GM12864 (cell line): Measurements from ENCODE around the gene DHRS12.

Experiments
- DNase-seq: peaks from one replicate; pipeline ENCODE4 v3.0.0-alpha.2; 2011; ENCODE audit warnings: low read depth
- H3K4me3 ChIP-seq: 2 replicates; pipeline ENCODE4 v1.5.1; 2011; ENCODE audit warnings: mild to moderate bottlenecking, low read depth, low read length, control low read depth
- CTCF ChIP-seq: IDR thresholded peaks from 2 replicates; pipeline ENCODE4 v1.5.1; 2011; ENCODE audit warnings: low read depth, mild to moderate bottlenecking, moderate library complexity, low read length, control low read depth, inconsistent platforms; ENCODE audit errors: missing control alignments

The DHRS12 gene

GRCh38 chr13:51723529-51723928, 80.4 kb downstream of the DHRS12 start:
- no peak overlapping the region for H3K4me3 ChIP-seq
- DNase-seq: no peak
- TF ChIP-seq CTCF: no peak

- DNase-seq: no peak
- H3K4me3 ChIP-seq: no peak overlapping the region
- no peak for TF ChIP-seq CTCF
Observed at GRCh38 chr13:51721496-51721895, 82.5 kb downstream of the DHRS12 start.

- TF ChIP-seq CTCF: no peak
Observed at GRCh38 chr13:51719394-51719793, 84.6 kb downstream of the DHRS12 start.

More at GRCh38 chr13:51719394-51719793, 84.6 kb downstream of the DHRS12 start:
- DNase-seq: no peak
- H3K4me3 ChIP-seq: no peak overlapping the region
